ENCODE results near the gene DBF4.
A peak's percentile ranks its signal among the peaks of the same experiment; 100 is the strongest.
"Not testable (repeated sequence)": the region's sequence is repeated elsewhere in the genome, so short reads cannot be mapped to it uniquely, and the experiment has no call there.

The DBF4 gene

GRCh38 chr7:87882151-87882937 is 6.1 kb downstream of the DBF4 start:
- no peak for DNase-seq

DNA sequence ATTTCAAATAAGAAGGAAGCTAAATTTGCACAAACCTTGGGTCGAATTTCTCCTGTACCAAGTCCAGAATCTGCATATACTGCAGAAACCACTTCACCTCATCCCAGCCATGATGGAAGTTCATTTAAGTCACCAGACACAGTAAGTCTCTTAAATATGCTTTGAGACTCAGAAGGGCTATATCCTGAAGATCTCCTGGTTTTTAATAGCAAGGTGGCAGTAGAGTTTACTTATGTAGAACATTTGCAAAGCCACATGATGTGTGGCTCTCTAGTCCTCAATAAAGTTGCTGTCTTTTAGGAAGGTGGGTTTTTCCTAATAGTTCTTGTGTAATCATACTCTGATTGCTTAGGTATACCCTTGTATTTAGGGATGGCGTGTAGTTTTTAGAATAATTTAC is 8.7 kb downstream of the DBF4 start:
- DNase-seq = no peak

DNA sequence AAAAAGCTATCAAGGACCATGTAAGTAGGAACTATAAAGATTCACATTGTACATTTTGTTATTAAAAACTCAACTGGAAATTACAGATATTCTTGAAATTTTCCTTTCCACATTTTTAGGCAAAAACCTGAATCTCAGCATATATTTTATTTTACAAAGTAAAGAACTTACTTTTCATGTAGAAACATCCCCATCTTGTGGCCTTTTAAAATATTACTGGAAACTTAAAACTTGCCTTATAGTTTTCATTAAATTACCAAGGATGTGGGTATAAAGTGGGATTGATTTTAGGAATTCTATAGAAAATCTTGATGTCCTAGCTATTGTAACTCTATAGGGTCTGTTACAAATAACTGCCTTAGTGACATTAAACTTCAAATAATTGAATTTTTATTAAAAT is 10.6 kb downstream of the DBF4 start:
- DNase-seq = peak in 2 of 4 experiments; percentile 69 to 77

DNA sequence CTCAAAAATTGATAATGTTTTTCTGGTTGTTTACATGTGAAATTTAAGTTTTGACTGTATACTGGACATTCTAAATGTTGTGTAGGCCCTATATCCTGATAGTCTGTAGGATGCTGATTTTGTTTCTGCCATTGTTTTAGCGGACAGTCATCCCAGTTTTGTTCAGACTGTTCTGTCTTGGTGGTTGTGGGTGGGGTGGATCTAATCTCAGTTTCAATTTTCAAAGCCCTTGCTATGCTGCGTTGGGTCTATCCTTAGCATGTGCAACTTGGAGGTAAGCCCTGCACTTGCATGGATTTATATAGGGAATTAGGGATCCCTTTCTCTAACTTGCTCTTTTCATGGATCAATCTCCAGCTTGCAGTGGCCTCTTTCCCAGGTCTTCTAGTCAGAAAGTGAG is 19.1 kb downstream of the DBF4 start:
- DNase-seq = no peak

DNA sequence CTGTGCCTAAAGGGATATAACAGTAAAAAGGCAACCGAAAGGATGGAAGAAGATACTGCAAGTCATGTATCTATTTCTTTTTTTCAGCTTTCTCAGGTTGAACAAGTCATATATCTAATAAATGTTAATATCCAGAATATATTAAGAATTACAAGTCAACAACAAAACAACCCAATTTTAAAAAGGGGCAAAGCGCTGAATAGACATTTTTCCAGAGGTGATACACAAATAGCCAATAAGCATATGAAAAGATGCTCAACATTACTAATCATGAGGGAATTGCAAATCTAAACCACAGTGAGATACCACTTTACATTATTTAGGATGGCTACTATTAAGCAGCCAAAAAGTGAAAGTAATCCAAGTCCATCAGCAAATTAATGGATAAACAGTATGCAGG is 23.0 kb downstream of the DBF4 start:
- DNase-seq = no peak

DNA sequence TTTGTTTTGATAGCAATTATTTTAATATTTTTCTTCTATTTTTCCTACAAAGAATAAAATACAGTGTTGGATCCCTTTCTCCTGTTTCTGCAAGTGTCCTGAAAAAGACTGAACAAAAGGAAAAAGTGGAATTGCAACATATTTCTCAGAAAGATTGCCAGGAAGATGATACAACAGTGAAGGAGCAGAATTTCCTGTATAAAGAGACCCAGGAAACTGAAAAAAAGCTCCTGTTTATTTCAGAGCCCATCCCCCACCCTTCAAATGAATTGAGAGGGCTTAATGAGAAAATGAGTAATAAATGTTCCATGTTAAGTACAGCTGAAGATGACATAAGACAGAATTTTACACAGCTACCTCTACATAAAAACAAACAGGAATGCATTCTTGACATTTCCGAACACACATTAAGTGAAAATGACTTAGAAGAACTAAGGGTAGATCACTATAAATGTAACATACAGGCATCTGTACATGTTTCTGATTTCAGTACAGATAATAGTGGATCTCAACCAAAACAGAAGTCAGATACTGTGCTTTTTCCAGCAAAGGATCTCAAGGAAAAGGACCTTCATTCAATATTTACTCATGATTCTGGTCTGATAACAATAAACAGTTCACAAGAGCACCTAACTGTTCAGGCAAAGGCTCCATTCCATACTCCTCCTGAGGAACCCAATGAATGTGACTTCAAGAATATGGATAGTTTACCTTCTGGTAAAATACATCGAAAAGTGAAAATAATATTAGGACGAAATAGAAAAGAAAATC is 31.0 kb downstream of the DBF4 start:
- not testable (repeated sequence) for DNase-seq

GRCh38 chr7:87908814-87909213 is 32.5 kb downstream of the DBF4 start:
- not testable (repeated sequence) for DNase-seq

- DNase-seq = peak in 3 of 4 experiments; percentile 20 to 49 (median 39)
These were observed 35.8 kb downstream of the DBF4 start for GRCh38 chr7:87912121-87912520.

GRCh38 chr7:87918740-87919139 is 42.4 kb downstream of the DBF4 start:
- no peak for DNase-seq

DNA sequence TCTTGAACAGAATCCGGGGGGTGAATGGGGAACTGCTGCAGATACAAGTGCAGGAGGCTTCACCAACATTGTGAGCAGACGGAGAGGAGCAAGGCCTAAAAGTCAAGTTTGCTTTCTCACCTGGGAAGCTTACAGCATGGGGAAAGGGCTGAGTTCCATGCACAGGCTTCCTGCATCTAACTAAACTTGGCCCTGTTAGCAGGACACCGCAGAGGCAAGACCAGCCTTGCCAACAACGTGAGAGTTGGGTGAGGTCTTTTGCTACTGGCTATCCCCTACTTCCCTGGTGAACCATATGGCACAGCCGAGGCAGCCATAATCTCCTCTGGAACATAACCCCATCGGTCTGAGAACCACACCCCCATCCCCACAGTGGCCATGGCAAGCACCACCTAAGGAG is 43.6 kb downstream of the DBF4 start:
- DNase-seq = no peak

- no peak for DNase-seq
These were observed 44.3 kb downstream of the DBF4 start for GRCh38 chr7:87920578-87920977.

DNA sequence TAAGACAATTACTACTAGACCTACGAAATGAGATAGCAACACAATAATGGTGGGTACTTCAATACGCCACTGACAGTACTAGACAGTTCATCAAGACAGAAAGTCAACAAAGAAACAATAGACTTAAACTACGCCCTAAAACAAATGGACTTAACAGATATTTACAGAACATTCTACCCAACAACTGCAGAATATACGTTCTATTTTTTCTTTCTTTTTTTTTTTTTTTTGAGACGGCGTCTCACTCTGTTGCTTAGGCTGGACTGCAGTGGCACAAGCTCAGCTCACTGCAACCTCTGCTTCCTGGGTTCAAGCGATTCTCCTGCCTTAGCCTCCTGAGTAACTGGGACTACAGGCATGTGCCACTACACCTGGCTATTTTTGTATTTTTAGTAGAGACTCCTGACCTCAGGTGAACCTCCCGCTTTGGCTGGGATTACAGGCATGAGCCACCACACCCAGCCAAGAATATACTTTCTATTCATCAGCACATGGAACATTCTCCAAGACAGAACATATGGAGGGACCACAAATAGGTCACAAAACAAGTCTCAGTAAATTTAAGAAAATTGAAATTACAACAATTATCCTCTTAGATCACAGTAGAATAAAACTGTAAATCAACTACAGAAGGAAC is 46.6 kb downstream of the DBF4 start:
- DNase-seq = not testable (repeated sequence)

DNA sequence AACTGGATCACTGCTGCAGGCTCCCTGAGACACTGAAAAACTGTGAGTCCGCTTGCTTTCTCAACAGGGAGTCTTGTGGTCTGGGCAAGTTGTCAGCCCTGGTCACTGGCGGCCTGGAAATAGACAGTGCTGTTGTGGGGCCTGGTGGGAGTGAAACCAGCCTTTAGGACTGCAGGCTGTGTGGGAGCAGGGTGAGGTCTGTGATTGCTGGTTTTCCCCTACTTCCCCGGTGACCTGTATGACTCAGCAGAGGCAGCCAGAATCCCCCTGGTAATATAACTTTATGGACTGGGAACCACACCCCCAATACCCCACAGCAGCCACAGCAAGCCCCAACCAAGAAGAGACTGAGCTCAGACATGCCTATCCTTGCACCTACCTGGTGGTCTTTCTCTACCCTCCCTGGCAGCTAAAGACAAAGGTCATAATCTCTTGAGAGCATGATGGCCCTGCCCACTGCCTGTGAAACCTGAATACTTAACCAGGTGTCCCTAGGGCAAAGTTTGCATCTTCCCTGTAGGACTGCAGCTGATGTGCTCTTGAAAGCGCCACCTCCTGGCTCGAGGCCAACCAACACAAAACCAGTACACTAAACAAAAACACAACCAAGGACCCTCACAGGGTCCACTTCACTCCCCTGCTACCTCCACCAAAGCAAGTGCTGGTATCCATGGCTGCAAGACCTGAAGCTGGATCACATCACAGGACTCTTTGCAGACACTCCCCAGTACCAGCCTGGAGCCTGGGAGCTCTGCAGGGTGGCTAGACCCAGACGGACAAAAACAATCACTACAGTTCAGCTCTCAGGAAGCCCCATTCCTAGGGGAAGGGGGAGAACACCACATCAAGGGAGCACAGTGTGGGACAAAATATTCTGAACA is 50.5 kb downstream of the DBF4 start:
- DNase-seq = peak; percentile 41 to 67 (median 54)

DNA sequence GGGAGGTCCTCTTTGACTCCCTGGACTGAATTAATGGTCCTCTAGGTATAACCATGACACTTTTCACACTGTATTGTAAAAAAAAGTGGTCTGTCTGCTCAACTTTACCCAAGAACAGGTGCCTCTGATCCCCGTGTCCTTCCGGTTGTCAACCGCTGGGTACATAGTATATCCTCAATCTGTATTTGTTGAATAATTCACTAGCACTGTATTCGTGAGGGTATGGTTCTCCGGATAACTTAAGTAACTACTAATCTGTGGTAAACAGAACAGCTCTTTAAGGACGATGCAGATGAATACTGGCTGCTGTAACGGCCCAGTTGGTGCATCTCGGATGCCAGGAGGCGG is 57.3 kb downstream of the DBF4 start:
- DNase-seq = no peak

- peak; percentile 63 to 82 (median 69) for DNase-seq
These were observed 57.8 kb downstream of the DBF4 start, which contains the start of gene ADAM22 for GRCh38 chr7:87933953-87934698. TSS of gene ADAM22 (plus strand) at chr7:87934251. CDS start at chr7:87934466, 215 bp downstream.

GRCh38 chr7:87934699-87935383 is 58.5 kb downstream of the DBF4 start:
- peak in 3 of 4 experiments; percentile 14 to 33 (median 24) for DNase-seq

- DNase-seq = no peak
These were observed 59.1 kb downstream of the DBF4 start for GRCh38 chr7:87935384-87935706.

- DNase-seq = no peak
These were observed 64.8 kb downstream of the DBF4 start for GRCh38 chr7:87941138-87941537.

DNA sequence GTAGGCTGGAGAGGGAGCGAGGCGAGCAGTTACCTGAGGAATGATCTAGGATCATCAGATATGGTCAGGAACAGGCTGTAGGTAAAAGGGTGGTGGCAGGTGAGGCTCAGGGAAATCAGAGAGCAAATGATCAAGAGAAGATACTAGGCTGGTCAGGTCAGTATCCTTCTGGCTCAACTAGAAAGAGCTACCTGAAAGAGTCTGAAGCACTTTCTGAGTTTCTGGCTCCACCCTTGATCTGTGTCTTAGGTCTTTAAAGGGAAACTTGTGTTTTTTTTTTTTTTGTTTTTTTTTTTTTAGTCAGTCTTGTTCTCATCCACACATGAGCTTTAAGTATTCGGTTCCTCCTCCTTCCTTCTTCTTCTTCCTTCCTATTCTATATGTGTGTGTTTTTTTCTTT is 68.3 kb downstream of the DBF4 start:
- no peak for DNase-seq

DNA sequence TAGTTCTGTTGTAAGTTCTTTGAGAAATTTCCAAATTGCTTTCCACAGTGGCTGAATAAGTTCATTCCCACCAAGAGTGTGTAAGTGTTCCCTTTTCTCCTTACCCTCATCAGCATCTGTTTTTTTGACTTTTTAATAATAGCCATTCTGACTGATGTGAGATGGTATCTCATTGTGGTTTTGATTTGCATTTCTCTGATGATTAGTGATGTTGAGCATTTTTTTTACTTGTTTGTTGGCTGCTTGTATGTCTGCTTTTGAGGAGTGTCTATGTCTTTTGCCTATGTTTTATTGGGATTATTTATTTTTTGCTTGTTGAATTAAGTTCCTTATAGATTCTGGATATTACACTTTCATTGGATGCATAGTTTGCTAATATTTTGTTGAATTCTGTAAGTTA is 69.6 kb downstream of the DBF4 start:
- not testable (repeated sequence) for DNase-seq

DNA sequence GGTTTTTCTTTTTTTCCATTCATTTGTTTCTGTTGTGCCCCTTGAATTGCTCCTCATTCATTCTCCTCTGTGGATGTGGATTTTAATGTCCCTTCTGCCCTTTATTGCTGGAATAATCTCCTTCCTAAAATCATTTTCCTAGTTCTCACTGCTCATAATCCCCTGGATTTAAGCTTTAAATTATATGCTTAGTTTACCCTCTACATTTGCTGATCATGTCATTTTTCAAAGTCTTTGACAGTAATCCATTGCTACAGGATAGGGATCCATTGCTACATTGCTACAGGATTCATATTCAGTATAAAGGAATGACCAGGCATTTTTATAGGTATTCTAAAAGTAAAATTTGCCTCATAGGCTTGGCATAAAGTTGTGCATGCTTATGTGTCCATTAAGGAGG is 72.1 kb downstream of the DBF4 start:
- no peak for DNase-seq

Measured in suppressor macrophage (primary cell).